PC-9 (cell line): ENCODE results near the gene HSPA2. TPM values are rescaled to one million over a fixed set of nuclear protein-coding genes. Genes with fewer than 3 reads are reported as not detected.

ENCODE experiments used
- BruUV-seq: library from RNA; stranded (reverse); fragments of 400-500 nt; replicated peaks from 2 replicates; lab custom pipeline; 2021; lab: Mats Ljungman, UMichigan
- CTCF ChIA-PET: fragments of 300-600 bp; sonication (Branson Sonifier 250); formaldehyde crosslinking; loops from one replicate; lab custom pipeline; 2022; ENCODE audit warnings: antibody characterized with exemption; lab: Charles Lee
- POLR2A ChIA-PET: fragments of 300-600 bp; sonication (Branson Sonifier 250); formaldehyde crosslinking; loops from one replicate; lab custom pipeline; 2022; ENCODE audit warnings: antibody characterized with exemption; ENCODE audit not compliant: unreplicated experiment; lab: Charles Lee
- DNase-seq, 2 experiments: peaks; one replicate each; pipeline versions ENCODE4 v3.0.0 to v3.0.0-alpha.2; 2015 to 2022; ENCODE audit warnings: mixed read lengths in 1 of 2
- H2AFZ ChIP-seq: fragments of 200-600 bp; sonication (generic); 2 replicates; pipeline ENCODE4 v1.8.1; 2017; ENCODE audit warnings: antibody characterized with exemption
- H3F3A ChIP-seq: fragments of 200-600 bp; sonication (generic); 2 replicates; pipeline ENCODE4 v1.8.1; 2017; ENCODE audit warnings: antibody characterized with exemption, mild to moderate bottlenecking, low read depth; ENCODE audit not compliant: insufficient read depth
- H3K27ac ChIP-seq: fragments of 200-600 bp; sonication (generic); 2 replicates; pipeline ENCODE4 v1.6.1; 2016; ENCODE audit warnings: mixed run types
- H3K27me3 ChIP-seq: fragments of 200-600 bp; sonication (generic); 2 replicates; pipeline ENCODE4 v1.6.1; 2016; ENCODE audit warnings: low read depth, mixed run types; ENCODE audit not compliant: insufficient read depth
- H3K36me3 ChIP-seq: fragments of 200-600 bp; sonication (generic); 2 replicates; pipeline ENCODE4 v1.6.1; 2016; ENCODE audit warnings: low read depth, mixed run types
- H3K4me1 ChIP-seq: fragments of 200-600 bp; sonication (generic); replicated peaks from 2 replicates; pipeline ENCODE4 v1.6.1; 2016; ENCODE audit warnings: mixed run types; ENCODE audit not compliant: insufficient read depth
- H3K4me2 ChIP-seq: fragments of 200-600 bp; sonication (generic); 2 replicates; pipeline ENCODE4 v1.6.1; 2017; ENCODE audit warnings: mixed run types
- H3K4me3 ChIP-seq: fragments of 200-600 bp; sonication (generic); 2 replicates; pipeline ENCODE4 v1.6.1; 2016; ENCODE audit warnings: mixed run types
- H3K79me2 ChIP-seq: fragments of 200-600 bp; sonication (generic); 2 replicates; pipeline ENCODE4 v1.6.1; 2017; ENCODE audit warnings: low read depth, mixed run types
- H3K9me2 ChIP-seq: fragments of 200-600 bp; sonication (generic); 2 replicates; pipeline ENCODE4 v1.8.1; 2017; ENCODE audit warnings: mild to moderate bottlenecking; ENCODE audit not compliant: insufficient read depth
- H3K9me3 ChIP-seq: fragments of 200-600 bp; sonication (generic); 2 replicates; pipeline ENCODE4 v1.8.1; 2016; ENCODE audit warnings: low read depth; ENCODE audit not compliant: insufficient read depth
- H4K20me1 ChIP-seq: fragments of 200-600 bp; sonication (generic); 2 replicates; pipeline ENCODE4 v1.8.1; 2017; ENCODE audit not compliant: insufficient read depth
- CTCF ChIP-seq: fragments of 200-600 bp; sonication (generic); conservative IDR thresholded peaks from 2 replicates; pipeline ENCODE4 v1.6.1; 2017; ENCODE audit warnings: mixed run types, antibody characterized with exemption, mild to moderate bottlenecking, moderate library complexity
- EZH2 ChIP-seq: fragments of 200-600 bp; sonication (generic); IDR thresholded peaks from 2 replicates; pipeline ENCODE4 v1.8.0; 2017; ENCODE audit warnings: antibody characterized with exemption, low read depth
- intact Hi-C: fragments of 100-400 bp; cut with micrococcal nuclease; formaldehyde crosslinking; loops from one replicate; pipeline ENCODE4 v1.10.0; 2022; ENCODE audit not compliant: unreplicated experiment
- total RNA-seq: library from RNA; stranded (reverse); gene quantifications from 2 replicates; pipeline ENCODE4 v1.2.3, GENCODE V29; 2021

The HSPA2 gene
- total RNA-seq, 1 experiment from 2014 or later = 11.0 TPM

- H2AFZ ChIP-seq = no peak overlapping the region
- H3K9me3 ChIP-seq = no peaks in the 10 kb centered on the region
- no peaks in the 10 kb centered on the region for H3K79me2 ChIP-seq
- intact Hi-C loops = no loop called here
- H3K27me3 ChIP-seq = no peaks in the 10 kb centered on the region
- BruUV-seq = no TSS peak
- TF ChIP-seq CTCF (no peak), EZH2 (no peak)
- H3K27ac ChIP-seq = no peak overlapping the region
- DNase-seq = no peak
- CTCF ChIA-PET = no interaction called here
- H3K4me2 ChIP-seq = no peak overlapping the region
- no peaks in the 10 kb centered on the region for H4K20me1 ChIP-seq
- H3K9me2 ChIP-seq = no peaks in the 10 kb centered on the region
- H3K4me1 ChIP-seq = no peaks in the 10 kb centered on the region
- no peaks in the 10 kb centered on the region for H3K36me3 ChIP-seq
- no peak overlapping the region for H3K4me3 ChIP-seq
- no peaks in the 10 kb centered on the region for H3F3A ChIP-seq
- POLR2A ChIA-PET = no interaction called here
Observed at GRCh38 chr14:64591809-64592208, 51.3 kb downstream of the HSPA2 start.

Other genes with a start within 250 kb of the HSPA2 start
- 0.20 TPM in 1 of 2 replicates, not detected in the other for gene ESR2, start 246.4 kb upstream of the HSPA2 start, total RNA-seq
- gene MTHFD1, start 152.4 kb upstream of the HSPA2 start, total RNA-seq = 130 and 161 TPM in 2 replicates
- gene AKAP5, start 75.2 kb upstream of the HSPA2 start, total RNA-seq = 0.60 and 0.72 TPM in 2 replicates
- 18.6 and 22.9 TPM in 2 replicates for gene ZBTB25, start 36.9 kb upstream of the HSPA2 start, total RNA-seq
- 55.4 and 57.2 TPM in 2 replicates for gene ZBTB1, start 36.0 kb upstream of the HSPA2 start, total RNA-seq
- 0.35 TPM in 1 of 2 replicates, not detected in the other for gene PPP1R36, start 9.2 kb downstream of the HSPA2 start, total RNA-seq
- 59.3 and 61.7 TPM in 2 replicates for gene PLEKHG3, start 163.7 kb downstream of the HSPA2 start, total RNA-seq